Stimulated activated CD4-positive, alpha-beta T cell treated with anti-CD3 and anti-CD28 coated beads, Interleukin-1b, Interleukin-23, amount 100 ng/mL, for 1 hour (primary cell): ENCODE results near the gene SNAP29.
"Not testable (repeated sequence)": the region's sequence is repeated elsewhere in the genome, so short reads cannot be mapped to it uniquely, and the experiment has no call there.

ENCODE experiments used
- DNase-seq, 2 donors: peaks; one replicate each; pipeline ENCODE4 v3.0.0-alpha.2; 2020; ENCODE audit warnings: low read depth in 2 of 2

SNAP29 gene

GRCh38 chr22:20866736-20867135 is 7.9 kb downstream of the SNAP29 start:
- no peak for DNase-seq

DNA sequence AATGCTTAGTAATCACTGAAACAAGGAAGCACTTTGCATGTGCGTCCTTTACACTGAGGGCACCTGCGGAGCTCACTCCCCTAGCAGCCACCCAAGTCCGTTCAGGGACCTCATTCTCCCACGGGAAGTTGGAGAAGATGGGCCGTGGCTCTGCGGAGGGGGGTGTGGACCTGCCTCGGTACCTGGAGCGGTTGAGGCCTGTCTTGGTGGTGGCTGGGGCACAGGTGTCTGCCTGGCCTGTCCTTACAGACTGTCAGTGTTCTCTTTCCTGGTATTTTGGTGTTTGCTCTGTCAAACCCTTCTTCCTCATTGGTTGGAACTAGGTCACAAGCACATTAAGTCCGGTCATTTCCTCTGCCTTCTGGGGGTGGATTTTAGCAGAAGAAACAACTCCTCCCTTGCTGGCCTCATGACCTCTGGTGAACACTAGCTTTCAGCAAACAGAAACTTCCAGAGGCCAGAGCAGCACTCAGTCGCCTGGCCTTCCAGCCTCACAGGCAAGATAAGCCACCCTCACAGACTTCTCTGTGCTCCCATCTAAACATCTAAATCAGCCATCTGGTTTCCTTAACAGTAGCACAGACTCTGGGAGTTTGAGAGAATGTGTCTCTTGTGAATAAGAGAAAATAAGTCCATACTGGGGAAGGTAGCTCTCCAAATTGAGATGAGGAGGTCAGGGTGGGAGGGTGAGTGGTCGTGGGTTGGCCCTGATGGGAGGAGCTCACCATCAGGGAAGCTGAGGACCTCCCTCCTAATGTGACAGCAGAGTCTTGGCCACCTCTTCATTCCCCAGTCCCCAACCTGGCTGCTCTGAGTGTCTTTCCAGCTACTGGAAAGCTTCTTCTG is 8.6 kb downstream of the SNAP29 start:
- DNase-seq: no peak

GRCh38 chr22:20868025-20868962 is 9.5 kb downstream of the SNAP29 start:
- no peak for DNase-seq

- DNase-seq: no peak
Measured at GRCh38 chr22:20869234-20869633, 10.4 kb downstream of the SNAP29 start.

GRCh38 chr22:20873214-20873613 is 14.4 kb downstream of the SNAP29 start:
- no peak for DNase-seq

DNA sequence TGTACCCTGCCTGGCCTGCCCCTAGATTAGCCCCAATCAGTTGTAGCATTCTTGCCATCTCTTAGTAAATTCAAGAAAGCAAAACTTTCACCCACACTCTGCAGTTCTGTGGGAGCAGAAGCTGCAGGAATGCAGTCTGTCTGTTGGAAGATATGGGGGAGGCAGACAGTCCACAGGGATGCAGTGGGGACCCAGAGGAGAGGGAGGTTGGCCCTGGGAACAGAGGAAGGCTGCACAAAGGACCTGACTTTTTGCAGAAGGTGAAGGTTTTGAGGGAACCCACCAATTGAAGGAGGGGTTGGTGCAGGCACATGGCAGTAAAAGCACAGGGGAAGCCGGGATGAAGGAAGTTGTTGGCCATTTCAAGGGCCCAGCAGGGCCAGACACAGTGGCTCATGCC is 16.5 kb downstream of the SNAP29 start:
- DNase-seq: no peak

DNA sequence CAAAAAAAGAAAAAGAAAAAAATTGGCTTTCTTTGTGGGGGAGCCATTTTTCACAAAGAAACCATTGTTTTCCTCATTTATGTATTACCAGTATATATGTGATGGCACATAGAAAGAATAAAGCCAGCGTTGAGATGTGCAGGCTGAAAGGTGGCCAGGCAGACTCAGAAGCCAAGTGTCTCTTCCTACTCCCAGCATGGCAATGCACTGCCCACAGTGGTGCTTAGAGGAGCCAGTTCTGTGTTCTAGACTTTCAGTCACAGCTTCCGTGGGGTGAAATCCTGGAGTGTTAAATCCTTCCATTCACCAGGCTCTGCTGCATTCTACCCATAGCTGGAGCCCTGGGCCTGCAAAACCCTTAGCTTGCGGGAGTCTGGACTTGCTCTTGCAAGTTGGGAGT is 18.9 kb downstream of the SNAP29 start:
- DNase-seq: no peak

GRCh38 chr22:20881231-20881630 is 22.4 kb downstream of the SNAP29 start:
- no peak for DNase-seq

GRCh38 chr22:20881869-20882815 is 23.3 kb downstream of the SNAP29 start:
- no peak for DNase-seq

GRCh38 chr22:20882855-20883254 is 24.0 kb downstream of the SNAP29 start:
- DNase-seq: no peak

- DNase-seq: no peak
Measured at GRCh38 chr22:20884454-20884853, 25.6 kb downstream of the SNAP29 start.

DNA sequence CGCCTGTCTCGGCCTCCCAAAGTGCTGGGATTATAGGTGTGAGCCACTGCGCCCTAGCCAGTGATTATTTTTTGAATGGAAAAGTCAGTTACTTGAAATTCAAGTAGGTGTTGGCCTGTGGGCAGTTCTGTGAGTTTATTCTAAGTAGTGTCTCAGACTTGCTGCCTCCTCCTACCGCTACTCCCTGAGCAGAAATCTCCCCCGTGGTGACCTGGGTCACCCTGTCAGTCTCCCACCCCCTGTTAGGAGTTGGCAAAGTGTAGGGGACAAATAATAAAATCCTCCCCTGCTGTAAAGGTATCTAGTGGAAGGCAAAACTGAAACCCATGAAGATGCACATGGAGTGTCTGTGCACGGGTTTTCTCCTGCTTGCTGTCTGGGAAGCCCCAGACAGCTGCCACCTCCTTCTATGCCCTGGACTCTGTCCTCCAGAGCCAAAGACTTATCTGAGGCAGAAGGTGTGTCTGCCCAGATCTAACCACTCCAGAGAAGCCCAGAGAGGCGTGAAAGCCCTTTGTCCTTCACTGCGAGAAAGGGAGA is 26.3 kb downstream of the SNAP29 start:
- no peak for DNase-seq

DNA sequence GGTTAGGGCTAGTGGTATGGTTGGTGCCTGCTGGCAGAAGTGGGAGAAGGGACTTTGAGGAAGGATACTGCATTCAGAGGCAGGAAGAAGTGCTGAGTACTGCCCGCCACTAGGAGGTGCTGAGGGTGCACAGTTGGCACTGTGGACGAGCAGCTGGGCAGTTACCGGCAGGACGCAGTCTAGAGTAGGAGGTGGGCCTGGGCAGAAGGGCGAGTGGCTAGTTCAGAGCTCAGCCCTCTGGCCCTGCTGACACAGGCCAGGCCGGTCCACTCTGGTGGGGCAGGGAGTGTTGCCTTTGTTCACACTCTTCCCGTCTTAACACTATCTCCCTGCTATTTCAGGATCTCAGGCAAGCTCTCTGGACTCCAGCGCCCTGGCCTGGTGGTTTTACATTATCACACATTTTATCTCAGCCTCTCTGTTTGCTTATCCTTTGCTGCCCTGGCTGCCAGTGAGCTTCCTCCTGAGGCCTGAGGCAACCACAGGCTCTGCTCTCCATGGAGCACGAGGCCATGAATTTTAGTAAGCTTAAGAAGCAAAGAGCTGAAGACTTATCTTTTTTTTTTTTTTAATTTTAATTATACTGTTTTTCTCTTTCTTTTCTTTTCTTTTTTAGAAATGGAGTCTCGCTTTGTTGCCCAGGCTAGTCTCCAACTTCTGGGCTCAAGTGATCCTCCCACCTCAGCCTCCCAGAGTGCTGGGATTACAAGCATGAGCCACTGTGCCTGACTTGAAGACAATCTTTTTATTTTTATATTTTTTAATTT is 26.9 kb downstream of the SNAP29 start:
- peak in 1 of 2 donors; percentile 0 for DNase-seq

GRCh38 chr22:20887375-20887774 is 28.6 kb downstream of the SNAP29 start:
- DNase-seq: no peak

DNA sequence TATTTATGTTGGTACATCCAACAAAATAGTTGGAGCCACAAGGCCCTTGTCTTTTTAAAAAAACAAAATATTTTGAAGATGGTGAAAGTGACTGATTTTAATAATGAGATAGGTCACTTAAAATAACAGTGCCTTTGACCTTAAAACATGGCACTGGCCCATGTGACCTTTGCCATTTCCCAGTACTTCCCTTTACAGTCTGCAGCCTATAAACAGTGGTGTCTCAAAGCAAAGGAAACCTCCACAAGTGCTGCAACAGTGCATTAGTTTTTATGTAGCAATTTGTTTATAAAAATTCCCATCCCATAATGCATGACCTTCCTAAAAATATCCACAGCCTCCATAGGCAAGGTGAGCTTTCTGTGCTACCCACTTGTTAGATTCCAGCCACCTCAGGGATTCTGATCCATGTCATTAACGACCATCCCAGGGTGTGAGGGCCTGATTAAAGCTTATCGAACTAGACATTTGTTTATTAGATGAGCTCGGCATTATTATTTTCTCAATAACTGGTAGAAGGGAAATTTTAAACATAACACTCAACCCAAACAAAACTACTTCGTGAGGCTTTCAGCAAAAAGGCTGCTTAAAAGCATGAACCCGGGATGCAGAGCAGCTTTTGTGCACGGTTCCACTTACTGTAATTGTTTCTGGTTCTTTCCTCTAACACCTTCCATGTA is 30.4 kb downstream of the SNAP29 start:
- DNase-seq: no peak

DNA sequence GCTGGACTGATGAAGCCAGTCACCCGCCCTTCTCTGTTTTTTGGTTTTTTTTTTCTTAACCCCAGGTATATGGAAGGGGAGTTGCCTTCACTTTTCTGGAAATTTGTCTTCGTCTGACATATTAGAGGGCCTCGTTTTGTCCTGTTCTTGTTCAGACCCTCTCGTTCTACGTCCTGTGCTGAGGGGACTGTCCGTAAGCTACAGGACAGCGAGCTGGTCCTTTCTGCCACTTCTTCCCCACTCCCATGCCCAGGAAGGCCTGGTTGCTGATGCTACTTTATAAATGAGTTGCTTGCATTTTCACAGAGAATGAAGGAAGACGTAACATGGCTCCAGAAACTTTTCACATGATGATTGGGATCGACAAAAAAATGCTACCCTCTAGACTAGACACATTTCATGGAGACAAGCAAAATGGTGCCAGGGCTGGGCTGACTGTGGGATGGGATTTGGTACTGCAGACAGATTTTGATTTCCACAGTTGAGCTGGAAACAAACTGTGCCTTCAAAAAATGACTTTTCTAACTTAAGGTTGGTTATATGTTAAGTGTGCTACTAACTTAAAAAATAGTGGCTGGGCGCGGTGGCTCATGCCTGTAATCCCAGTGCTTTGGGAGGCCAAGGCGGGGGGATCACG is 31.2 kb downstream of the SNAP29 start:
- DNase-seq: no peak

DNA sequence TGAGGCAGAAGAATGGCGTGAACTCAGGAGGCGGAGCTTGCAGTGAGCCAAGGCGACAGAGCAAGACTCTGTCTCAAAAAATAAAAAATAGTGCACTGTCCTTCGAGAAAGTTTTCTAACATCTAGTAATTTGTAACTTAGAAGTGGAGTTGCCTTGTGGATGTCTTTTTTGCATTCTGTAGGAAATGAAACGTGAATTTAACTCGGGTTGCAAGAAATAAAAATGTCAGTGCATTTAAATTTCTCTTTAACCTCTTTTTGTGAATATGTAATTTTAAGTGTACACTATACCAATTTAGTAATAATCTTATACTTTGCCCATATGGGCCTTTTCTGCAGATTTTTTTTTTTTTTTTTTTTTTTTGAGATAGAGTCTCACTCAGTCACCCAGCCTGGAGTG is 32.2 kb downstream of the SNAP29 start:
- DNase-seq: no peak

- not testable (repeated sequence) for DNase-seq
Measured at GRCh38 chr22:20897737-20898136, 38.9 kb downstream of the SNAP29 start.

DNA sequence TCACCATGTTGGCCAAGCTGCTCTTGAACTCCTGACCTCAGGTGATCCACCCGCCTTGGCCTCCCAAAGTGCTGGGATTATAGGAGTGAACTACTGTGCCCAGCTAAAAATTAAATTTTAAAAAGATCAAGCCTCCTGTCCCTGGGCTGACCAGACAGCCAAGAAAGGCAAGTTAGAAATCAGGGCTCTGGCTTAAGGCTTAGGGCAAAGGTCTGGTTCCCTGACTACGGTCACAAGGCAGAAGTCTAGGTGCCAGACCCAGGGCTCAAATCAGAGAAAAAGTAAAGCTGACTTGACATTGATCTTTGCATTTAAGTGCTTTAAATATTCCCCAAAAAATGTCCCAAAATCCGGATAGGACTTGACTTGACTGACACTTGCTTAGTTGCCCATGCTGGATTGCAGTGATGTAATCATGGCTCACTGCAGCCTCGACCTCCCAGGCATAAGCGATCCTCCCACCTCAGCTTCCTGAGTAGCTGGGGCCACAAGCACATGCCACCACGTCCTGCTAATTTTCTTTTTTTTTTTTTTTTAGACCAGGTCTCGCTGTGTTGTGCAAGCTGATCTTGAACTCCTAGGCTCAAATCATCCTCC is 41.1 kb downstream of the SNAP29 start:
- DNase-seq: no peak
